ENCODE results near the gene DSC1.
"Not testable (repeated sequence)": the region's sequence is repeated elsewhere in the genome, so short reads cannot be mapped to it uniquely, and the experiment has no call there.

Gene DSC1

DNA sequence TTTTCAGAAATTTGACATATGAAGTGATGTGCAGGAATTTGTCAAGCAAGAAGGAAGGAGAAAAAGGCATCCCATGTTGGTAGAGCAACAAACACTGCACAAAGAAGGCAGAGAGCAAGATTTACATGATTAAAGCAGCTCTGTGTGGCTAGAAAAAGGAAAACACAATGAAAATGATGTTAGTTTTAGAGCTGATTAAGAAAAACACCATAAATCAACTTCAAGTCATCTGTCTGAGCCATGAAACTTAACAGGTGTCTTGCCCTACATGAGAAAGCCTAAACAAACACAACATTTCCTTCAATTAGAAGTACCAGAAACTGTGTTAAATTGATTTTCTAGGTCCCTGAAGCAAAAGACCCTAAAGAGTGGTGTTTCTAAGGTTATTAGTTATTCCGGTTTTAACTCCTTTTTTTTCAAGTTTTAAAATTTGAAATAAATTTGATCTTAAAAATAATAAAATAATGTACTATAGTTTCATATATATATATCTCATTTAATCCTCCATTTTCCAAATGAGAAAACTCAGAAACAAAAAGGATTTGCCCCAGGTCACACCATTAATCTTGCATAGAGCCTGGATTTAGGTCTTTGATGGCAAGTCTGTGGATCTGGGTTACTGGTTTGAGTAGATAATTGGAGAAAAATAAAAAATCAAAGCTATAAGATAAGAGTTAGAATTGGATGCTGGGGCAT is 8.6 kb upstream of the DSC1 start:
- DNase-seq (ENCODE audit: low spot score): no peak

GRCh38 chr18:31170335-31170734 is 7.7 kb upstream of the DSC1 start:
- DNase-seq (ENCODE audit: low spot score): no peak

- no peak for DNase-seq (ENCODE audit: low spot score)
Measured at GRCh38 chr18:31162419-31162793, 250 bp downstream of the DSC1 start.

DNA sequence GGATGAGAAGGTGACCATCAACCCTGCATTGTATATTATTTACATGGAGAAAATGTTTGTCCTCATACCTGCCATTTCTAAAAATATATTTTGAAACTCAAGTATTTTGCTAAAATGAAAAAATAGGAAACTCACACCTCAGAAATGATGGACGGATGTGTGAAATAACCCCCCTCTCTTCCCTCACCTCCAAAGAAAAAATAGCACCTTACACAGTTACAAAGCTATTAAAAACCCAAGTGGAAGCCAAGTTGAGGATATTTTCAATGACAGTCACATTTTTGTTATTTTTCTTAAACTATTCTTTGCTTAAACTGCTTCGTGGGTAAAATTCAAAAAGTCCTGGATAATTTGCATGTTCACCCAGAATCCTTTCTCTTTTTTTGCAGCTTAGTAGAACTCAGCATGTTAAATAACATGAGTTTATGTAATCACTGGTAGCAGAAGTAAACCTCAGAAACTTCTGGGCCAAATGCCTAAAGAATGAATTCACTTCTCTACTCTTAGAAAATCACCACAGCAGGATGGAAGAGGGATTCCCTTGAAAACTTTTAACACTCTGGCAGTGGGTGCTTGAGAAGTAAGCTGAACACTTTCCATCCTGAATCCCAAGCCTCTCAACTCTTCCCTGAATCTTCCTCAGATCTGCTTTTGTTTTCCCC is 768 bp downstream of the DSC1 start:
- DNase-seq (ENCODE audit: low spot score): no peak

GRCh38 chr18:31156821-31157763 is 5.6 kb downstream of the DSC1 start:
- DNase-seq (ENCODE audit: low spot score): no peak

- DNase-seq (ENCODE audit: low spot score): no peak
Measured at GRCh38 chr18:31155498-31155897, 7.2 kb downstream of the DSC1 start.

DNA sequence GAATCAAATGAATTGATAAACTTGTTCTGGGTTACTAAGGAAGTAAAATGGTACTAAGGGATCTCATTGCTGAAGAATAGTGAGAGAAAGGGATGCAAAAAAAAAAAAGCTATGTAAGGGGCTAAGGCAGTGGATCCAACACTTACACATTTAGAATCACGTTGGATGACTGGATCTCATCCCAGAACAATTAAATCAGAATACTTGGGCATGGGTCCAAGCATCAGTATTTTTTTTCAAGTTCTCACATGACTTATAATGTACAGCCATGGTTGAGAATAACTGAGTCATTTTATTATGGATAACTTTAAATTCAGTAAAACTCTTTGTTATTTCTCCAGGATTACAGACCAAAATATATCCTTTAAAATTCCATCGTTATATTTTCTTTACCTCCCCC is 8.5 kb downstream of the DSC1 start:
- no peak for DNase-seq (ENCODE audit: low spot score)

DNA sequence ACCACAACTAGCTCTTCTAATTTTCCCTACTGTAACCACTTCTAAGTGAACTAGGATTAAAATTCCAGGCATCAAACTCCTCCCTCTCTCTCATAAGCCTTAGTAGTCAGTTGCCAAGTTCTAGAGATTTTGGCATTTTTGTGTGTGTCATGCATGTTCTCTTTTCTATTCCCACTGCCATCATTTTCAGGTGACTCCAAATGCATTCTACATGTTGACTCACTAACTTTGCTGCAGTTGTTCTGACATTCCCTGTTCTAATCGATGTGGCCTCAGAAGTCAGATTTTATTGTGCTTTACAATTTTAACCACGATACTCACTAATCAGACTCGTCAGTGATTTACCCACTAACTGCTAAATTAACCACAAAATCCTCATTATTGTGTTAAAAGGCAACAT is 13.3 kb downstream of the DSC1 start:
- DNase-seq (ENCODE audit: low spot score): no peak

DNA sequence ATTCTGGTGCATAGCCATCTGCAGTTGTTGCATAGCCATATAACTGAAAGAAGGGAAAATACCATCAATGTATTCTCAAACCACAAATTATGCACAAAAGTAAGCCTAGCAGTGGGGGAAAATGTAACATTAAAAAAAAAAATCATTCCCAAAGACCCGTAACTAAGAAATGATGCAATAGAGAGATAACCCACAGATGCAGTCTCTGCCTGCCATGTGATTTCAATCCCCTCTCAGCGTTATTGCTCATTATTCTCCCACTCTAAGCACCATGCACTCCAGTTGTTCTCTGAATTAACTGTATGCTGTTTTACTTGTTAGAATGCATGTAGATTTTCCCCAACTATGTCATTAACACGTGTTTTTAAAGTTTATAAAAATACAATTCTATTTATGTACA is 14.1 kb downstream of the DSC1 start:
- no peak for DNase-seq (ENCODE audit: low spot score)

- DNase-seq (ENCODE audit: low spot score): no peak
Measured at GRCh38 chr18:31146809-31147208, 15.8 kb downstream of the DSC1 start.

DNA sequence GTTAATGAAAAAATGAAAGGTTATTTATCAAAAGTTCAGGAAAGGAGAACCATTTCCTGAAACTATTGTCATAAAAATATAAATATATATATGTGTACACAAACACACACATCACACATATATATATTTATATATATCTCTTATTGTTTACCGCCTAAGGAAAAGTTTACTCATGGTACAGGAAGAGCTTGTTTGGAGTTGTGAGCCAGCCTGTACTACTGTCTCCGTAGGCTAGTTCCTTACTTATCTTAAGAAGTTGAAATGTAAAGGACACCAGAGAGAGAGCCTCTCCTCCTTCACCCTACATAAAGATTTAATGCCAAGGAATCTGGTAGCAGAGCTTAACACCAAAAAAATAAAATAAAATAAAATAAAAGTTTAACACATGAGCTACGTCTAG is 19.6 kb downstream of the DSC1 start:
- DNase-seq (ENCODE audit: low spot score): no peak

GRCh38 chr18:31138709-31139108 is 23.9 kb downstream of the DSC1 start:
- DNase-seq (ENCODE audit: low spot score): no peak

- DNase-seq (ENCODE audit: low spot score): no peak
Measured at GRCh38 chr18:31134988-31135529, 27.6 kb downstream of the DSC1 start.

GRCh38 chr18:31129398-31130115 is 33.1 kb downstream of the DSC1 start:
- no peak for DNase-seq (ENCODE audit: low spot score)

DNA sequence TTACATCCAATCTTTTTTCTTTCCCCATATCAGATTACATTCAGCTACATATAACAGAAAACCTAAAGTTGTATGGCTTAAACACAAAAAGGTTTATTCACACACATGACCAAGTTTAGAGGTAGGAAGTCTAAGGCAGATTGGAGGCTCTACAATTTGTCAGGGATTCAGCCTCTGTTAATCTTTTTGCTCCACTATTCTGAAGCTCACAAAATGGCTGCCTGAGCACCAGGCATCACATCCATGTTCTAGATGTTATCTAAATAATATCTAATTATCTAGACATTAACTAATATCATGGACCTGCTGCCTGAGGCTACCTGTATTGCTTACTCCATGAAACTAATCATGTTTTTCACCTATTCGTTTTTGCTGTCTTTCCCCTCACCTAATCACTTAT is 36.8 kb downstream of the DSC1 start:
- no peak for DNase-seq (ENCODE audit: low spot score)

DNA sequence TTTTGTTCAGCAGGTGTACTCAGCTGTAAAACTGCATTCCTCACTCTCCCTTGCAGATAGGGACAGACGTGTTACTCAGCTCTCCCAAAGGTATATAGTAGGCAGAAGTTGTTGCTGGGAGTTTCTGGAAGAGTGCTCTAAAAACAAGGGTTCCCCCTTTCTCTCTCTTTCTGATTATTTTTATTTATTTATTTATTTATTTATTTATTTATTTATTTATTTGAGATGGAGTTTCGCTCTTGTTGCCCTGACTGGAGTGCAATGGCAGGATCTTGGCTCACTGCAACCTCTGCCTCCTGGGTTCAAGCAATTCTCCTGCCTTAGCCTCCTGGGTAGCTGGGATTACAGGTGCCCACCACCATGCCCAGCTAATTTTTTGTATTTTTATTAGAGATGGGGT is 39.5 kb downstream of the DSC1 start:
- not testable (repeated sequence) for DNase-seq (ENCODE audit: low spot score)

- no peak for DNase-seq (ENCODE audit: low spot score)
Measured at GRCh38 chr18:31120594-31120993, 42.1 kb downstream of the DSC1 start.

GRCh38 chr18:31116853-31117595 is 45.6 kb downstream of the DSC1 start:
- DNase-seq (ENCODE audit: low spot score): no peak

DNA sequence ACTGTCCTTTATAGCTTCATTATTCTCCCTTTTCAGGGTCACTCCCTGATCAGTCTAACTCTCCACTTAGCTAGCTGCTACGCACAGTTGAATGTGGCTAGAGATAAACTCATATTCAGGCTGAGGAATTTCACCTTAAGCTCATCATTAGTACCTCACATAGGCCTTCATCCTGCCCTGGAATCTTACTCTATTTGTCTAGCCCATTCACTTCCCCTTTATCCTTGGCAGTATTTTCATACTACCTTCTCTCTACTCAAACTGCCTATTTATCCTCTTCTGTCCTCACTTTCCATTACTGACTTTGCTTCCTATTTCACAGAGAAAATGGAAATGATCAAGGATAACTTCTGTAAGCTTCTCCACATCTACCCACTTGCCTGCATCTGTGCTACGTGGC is 49.9 kb downstream of the DSC1 start:
- DNase-seq (ENCODE audit: low spot score): no peak

- no peak for DNase-seq (ENCODE audit: low spot score)
Measured at GRCh38 chr18:31105733-31106132, 56.9 kb downstream of the DSC1 start.

GRCh38 chr18:31104444-31104843 is 58.2 kb downstream of the DSC1 start:
- DNase-seq (ENCODE audit: low spot score): no peak

Data from pons (tissue), 1 donor.